VCaP (cell line): ENCODE measurements around the gene KCNIP4.

Experiments
- H3K27ac ChIP-seq: fragments of 450-650 bp; 2 replicates; pipeline ENCODE4 v1.5.1; 2017
- CTCF ChIP-seq: fragments of 450-650 bp; conservative IDR thresholded peaks from 2 replicates; pipeline ENCODE4 v1.5.1; 2017; ENCODE audit warnings: mild to moderate bottlenecking, moderate library complexity

The KCNIP4 gene

GRCh38 chr4:20901851-20902250, 1046.7 kb downstream of the KCNIP4 start:
- TF ChIP-seq CTCF, result no peak
- no peak overlapping the region for H3K27ac ChIP-seq

GRCh38 chr4:20899591-20899990, 1049.0 kb downstream of the KCNIP4 start:
- TF ChIP-seq CTCF, result no peak
- H3K27ac ChIP-seq, result no peak overlapping the region

DNA sequence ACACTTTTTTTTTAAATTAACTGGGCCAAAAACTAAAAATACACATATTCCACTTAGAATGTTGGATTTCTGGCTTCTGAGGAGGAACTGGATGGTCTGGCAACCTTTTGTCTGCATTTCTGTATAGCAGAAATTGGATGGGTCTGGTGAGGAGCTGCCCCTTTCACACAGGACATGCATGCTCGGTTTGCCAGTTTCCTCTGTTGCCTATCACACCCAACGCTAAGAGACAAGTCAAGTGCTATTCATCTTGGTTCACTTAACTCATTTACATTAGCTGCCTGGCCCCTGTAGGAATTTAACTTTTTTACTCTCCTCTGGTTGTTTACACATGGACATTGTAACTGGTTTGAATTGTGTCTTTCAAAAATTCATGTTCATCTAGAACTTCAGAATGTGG, 1052.6 kb downstream of the KCNIP4 start:
- TF ChIP-seq CTCF, result no peak
- no peak overlapping the region for H3K27ac ChIP-seq

- TF ChIP-seq CTCF, result no peak
- H3K27ac ChIP-seq, result no peak overlapping the region
Measured at GRCh38 chr4:20895208-20895607, 1053.4 kb downstream of the KCNIP4 start.

DNA sequence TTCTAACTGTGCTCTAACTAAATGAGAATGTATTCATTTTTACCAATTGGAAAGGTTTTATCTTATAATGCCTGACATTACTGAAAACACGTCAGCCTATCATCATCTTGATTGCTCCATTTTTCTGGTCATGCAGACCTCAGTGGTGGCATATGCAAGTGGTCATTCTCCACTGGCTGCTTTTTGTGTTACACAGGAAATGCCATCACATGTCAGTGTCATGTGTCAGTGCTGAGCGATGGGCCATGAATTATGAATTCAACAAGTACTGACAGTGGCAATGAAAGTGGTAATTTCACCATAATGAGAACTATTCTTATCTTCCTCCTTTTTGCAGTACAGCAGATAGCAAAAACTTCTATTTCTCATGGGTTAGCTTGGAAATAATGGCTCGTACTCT, 1057.8 kb downstream of the KCNIP4 start:
- H3K27ac ChIP-seq, result no peak overlapping the region
- no peak for TF ChIP-seq CTCF

DNA sequence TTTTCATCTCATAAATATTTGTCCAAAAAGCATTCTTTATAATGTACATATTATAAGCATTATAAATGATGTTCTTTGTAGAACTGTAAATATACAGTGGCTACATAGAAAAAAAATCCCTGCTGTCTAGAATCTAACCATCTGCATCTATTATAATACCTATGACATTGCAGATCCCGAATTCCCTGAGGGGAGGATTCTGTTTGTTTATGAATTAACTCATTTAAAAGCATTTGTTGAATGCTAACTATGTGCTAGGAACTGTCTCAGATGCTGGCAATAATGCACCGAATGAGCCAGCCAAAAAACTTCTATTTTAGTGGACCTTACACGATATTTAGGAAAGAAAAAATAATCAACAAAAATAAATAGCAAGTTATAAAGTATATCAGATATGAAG, 1058.7 kb downstream of the KCNIP4 start:
- H3K27ac ChIP-seq, result no peak overlapping the region
- no peak for TF ChIP-seq CTCF

GRCh38 chr4:20883677-20884076, 1064.9 kb downstream of the KCNIP4 start:
- TF ChIP-seq CTCF, result no peak
- H3K27ac ChIP-seq, result peak overlapping the region; percentile 64

DNA sequence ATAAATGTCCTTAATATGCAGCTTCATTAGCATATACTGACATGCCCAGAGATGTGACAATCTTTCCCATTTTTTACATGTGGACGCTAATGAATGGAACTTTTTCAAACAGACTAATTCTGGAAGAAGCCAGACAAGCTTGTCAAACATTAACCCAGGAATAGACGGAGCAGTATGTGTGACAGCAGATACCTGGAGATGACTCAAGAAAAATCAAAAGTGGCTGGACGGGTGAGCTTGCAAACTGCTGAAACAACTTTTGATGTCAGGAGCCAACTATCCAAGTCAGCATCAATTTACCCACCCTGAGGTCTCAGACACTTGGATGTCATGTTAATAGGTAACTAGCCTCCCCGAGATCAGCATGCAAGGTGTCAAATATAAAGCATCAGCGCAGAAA, 1065.3 kb downstream of the KCNIP4 start:
- TF ChIP-seq CTCF, result no peak
- H3K27ac ChIP-seq, result peak overlapping the region; percentile 64
